COR-L47 (cell line): ENCODE data around the gene SLC13A3.

ENCODE experiments used
- DNase-seq: peaks from one replicate; lab custom pipeline; 2025; lab: John Stamatoyannopoulos, UW

Gene SLC13A3

DNA sequence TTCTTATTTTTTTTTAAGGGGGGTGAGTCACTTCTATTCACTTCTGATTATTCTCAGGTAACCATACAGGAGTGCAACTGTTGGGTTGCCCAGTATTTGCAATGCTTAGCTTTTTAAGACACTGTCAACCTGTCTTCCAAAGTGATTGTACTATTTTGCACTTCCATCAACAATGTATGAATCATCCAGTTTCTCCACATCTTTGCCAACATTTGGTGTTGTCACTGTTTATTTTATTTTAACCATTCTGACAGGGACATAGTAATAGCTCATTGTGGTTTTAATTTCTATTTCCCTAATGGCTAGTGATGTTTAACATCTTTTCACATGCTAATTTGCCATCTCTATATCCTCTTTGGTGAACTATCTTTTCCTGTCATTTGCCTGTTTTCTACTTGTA lies 1.4 kb upstream of the SLC13A3 start:
- DNase-seq, result no peak

DNA sequence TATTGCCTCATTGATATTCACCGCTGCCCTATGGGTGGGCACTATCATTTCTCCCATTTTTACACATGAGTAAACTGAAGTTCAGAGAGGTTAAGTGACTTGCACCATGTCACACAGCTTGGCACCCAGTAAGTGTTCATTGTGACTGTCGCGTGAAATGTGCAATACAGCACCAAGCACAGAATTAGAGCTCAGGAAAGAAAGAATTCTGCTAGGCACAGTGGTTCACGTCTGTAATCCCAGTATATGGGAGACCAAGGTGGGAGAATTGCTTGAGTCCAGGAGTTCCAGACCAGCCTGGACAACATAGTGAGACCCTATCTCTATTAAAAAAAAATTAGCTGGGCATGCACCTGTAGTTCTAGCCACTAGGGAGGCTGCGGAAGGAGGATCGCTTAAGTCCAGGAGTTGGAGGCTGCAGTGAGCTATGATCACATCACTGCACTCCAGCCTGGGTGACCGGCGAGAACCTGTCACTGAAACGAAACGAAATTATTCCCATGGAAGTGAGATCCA lies 626 bp downstream of the SLC13A3 start:
- no peak for DNase-seq

DNA sequence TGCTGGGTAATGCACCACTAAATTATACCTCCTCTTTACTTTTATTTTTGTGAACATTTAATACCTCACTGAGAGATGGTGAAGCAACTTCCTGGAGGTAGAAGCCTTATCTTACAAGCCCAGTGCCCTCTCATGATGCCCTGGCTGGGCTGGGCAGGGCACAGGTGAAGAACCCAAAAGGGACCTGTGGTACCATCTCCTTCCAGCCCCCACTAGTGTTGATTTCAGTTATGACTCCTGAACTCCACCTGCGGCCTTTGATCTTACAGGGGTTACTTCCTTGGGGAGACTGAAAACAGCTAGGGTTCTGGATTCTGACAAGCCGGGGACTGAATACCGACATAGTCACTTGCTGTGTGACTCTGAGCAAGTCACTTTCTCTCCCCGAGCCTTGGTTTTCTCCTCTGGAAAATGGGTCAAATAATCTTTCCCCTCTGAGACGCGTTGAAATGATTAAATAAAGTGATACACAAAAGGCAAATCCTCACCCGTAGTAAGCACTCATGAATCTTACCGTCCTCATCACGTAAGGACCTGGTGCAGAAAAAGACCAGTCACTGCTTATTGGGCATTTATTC lies 1.2 kb downstream of the SLC13A3 start:
- no peak for DNase-seq

GRCh38 chr20:46649650-46649949 lies 1.7 kb downstream of the SLC13A3 start:
- no peak for DNase-seq

GRCh38 chr20:46648903-46649649 lies 2.2 kb downstream of the SLC13A3 start:
- DNase-seq, result no peak

DNA sequence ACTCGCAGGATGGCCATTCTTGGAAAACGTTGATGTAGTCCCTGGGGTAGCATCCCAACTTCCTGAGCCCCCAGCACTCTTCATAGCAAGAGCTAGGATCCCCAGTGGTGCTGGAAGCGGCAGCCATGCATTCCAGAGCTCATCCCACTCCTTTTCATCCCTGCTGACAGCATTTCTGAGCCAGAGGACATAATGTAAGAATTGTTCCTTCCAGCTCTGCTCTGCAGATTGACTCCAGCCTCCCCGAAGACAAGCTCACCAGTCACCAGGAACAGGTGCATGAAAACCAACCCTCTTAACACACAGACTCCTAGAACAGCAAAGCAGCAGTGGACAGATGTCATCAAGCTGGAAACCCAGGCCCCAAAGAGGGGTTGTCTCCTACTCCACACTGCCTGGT lies 3.8 kb downstream of the SLC13A3 start:
- DNase-seq, result no peak

DNA sequence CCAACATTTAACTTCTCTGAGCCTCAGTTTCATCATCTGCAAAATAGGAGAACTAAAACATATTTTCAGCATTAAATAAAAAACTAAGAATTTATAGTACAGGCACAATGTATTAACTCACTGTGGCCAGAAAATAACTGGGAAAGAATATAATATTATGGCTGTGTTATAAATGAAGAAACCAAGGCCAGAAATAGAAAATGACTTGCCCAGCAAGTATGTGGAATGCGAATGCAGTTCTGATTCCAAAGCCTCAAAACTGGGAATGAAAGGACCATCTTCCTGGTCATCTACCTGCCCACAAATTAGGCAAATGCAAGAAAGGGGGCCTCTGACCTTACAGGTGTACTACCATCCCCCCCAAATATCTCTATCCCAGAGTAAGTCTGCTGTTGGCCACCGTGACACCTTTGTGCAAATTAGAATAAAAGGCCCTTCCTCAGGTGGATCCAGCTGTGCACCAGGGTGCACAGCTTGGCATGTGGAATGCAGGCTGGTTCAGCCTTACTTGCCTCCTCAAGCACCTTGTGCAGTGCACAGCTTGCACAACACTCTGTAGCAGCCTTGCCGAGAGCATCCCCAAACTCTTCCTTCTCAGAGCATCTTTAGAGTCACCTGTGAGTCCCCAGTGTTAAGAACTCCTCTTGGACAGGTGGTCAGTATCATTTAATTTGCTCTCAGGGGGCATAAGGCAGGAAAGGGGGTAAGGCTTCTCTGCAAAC lies 4.4 kb downstream of the SLC13A3 start:
- DNase-seq, result no peak

DNA sequence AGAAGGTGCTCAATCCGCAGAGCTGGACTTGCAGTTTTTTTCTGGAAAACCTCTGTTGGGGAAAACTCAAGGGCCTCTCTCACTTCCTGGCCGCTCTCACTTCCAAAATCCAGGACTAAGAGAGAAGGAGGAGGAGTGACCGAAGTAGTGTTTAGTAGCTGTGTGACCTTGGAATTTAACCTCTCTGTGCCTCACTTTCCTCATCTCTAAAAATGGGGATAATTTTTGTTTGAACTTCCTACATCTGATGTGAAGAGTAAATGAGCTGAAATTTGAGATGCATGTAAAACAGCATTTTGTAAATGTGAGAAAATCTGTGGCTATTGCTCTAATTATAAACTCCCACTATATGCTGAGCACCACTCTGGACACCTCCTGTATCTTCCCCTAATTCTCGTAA lies 5.1 kb downstream of the SLC13A3 start:
- DNase-seq, result no peak

DNA sequence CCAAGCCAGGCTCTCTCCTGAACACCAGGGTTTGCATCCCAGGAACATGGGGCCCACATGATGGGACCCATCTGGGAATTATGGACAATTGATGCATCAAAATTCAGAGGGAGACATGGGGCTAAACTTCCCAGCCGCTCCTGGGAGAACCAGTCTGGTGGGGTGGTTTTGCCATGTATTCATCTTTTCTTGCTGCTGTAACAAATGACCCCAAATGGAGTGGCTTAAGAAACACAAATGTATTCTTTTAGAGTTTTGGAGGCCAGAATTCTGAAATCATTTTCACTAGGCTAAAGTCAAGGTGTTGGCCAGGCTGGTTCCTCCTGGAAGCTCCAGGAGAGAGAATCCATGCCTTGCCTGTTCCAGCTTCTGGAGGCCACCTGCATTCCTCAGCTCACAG lies 6.5 kb downstream of the SLC13A3 start:
- no peak for DNase-seq

GRCh38 chr20:46644160-46644559 lies 7.1 kb downstream of the SLC13A3 start:
- DNase-seq, result no peak

GRCh38 chr20:46642969-46643343 lies 8.3 kb downstream of the SLC13A3 start:
- DNase-seq, result no peak

DNA sequence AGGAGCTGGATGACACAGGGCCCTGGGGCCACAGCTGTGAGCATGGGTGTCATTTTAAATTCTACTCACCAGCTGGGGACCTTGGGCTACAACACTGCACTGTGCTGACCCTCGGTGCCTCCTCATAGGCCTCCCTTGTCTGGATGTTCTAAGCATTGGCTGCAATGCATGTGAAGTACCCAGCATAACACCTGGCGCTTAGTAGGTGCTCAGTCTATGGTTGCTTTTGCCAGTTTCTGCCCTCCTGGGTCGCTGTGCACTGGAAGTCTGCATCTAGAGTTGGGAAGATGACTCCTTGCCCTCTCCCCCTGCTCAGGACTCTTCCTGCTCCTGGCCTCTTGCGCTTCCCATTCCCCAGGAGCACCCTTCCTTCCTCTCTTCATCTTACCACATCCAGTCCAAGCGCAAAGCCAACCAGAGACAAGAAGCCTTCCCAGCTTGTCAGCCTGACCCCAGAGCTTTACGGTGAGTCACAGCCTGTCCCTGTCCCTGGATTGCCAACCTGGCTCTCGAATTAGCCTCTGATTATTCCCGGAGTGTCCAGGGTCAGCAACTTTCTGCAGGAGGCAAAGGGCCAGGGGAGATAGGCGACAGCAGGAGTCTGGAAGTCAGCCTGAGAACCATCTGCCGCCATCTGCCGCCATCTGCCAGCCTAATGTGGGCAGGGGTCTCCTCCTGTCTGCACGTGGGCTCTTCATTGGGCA lies 8.8 kb downstream of the SLC13A3 start:
- DNase-seq, result no peak

- no peak for DNase-seq
Observed at GRCh38 chr20:46641424-46641823, 9.8 kb downstream of the SLC13A3 start.

DNA sequence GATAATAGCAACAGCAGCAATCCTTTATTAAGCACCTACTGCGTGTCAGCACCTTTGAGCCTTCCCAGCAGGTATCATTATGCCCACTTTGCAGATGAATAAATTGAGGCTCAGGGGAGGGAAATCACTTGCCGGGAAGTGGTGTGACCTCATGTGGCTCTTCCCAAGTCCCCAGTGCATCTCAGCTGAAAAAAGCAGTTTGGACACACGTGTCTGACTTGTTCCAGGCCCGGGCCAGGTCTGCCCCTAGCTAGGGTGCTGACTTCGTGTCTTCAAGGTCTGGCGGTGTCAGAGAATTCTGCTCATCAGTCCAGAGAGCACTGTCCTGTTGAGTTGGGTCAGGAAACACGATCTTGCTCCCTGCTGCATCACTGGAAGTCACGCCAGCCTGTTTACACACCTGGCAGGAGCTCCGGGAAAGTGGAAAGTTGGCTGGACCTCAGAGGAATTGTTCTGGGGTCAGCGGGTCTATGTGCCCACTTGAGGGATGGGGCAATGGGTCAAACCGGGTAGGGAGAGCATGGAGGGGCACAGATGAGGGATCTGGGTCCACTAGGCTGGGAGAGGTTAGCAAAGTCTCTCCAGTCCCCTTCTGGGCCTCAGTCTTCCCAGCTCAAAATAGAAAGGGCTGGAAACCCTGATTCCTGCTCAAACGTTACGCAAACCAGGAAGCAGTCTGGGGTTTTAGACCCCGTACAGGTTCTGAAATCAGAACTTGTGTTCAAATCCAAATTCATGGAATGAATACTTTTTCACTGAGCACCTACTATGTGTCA lies 10.5 kb downstream of the SLC13A3 start:
- DNase-seq, result no peak

DNA sequence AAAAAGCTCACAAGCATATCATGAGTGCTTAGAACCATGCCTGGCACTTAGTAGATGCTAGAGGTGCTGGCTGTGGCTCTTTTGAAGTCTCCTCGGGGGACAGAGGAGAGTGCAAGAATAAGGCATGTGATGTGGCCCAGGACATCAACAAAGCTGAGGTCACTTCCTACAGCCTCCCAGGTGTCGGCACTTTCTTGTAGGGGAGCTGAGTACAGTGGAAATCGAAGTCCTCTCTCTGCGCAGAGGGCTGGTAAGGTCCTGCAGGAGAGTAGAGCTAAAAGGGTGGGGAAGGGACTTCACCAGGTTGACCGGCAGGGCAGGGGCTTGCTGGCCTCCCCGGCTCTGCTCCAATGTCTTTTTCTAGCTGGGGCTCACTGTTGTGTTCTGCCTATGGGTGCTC lies 11.2 kb downstream of the SLC13A3 start:
- DNase-seq, result no peak

DNA sequence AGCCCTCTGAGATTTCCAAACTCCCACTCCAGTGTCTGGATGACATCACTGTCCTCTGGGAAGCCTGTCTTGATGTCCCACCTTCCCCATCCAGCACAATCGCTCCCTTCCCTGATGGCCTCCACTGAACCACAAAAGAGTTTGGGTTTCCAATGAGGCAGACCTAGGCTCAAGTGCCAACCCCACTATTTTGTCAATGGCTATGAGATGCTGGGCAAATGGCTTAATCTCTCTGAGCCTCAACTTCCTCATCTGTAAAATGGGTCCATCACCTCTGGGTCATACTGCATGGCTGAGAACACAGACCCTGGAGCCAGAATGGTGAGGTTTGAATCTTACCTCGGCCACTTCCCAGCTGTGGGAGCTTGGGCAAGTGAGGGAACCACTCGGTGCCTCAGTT lies 11.7 kb downstream of the SLC13A3 start:
- DNase-seq, result no peak

GRCh38 chr20:46638898-46639274 lies 12.4 kb downstream of the SLC13A3 start:
- no peak for DNase-seq

DNA sequence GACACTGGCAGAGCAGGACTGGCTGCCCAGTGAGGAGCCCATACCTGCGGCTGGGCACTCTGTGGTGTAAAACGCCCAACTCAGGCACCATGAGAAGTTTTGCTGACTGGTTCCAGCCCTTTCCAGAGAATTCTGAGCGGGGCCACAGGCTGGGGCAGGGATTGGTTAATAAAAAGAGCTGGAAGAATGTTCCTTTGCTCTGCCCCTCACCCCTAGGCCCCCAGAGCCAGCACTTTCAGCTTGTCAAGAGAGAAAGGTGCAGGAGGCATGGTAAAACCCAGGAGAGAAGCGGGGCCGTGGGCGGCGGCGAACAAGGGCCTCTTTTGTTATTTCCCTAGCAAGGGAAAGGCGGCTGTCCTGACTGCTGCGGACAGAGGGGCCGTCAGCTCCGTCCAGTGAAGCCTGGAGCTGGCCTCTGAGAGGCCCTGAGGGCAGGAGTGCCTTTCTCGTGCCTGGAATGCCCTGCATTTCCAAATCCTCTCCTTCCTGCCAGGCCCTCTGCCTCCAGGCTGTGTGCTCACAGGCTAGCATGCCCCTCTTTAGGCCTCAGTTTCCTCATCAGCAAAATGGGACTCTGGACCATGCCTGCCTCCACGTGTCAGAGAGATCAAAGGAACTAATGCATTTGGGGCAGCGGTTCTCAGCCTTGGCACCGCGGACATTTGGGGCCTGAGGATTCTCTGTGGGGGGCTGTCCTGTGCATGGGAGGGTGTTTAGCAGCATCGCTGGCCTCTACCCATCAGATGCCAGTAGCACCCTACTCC lies 12.9 kb downstream of the SLC13A3 start:
- DNase-seq, result no peak

DNA sequence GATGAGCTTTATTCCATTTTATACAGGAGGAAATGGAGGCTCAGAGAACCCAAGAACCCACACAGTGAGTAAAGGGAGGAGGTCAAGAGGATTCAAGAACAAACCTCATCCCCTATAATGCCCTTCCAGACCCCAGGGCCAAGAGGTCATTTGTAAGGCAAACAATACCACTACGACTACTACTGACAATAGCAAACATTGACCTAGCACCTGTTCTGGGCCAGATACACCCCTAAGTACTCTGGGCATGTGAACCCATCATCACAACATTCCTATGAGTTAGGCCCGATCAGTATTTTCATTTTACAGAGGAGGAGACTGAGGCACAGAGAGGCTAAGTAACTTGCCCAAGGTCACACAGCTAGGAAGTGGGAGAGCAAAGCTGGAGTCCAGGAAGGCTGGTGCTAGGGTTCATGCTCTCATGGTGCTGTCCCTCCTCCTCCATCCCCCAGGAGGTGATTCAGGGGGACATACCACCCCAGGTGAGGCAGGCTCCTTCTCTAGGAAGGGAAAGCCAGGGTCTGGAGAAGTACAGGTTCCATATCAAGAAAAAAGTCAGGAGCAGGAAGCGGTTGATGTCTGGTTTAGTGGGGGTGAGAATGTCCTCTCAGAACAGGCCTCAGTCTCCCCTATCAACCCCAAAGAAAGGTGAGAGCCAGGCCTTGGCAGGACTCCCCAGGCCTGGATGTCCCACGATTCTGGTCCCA lies 13.7 kb downstream of the SLC13A3 start:
- no peak for DNase-seq

- DNase-seq, result no peak
Observed at GRCh38 chr20:46637020-46637419, 14.2 kb downstream of the SLC13A3 start.

DNA sequence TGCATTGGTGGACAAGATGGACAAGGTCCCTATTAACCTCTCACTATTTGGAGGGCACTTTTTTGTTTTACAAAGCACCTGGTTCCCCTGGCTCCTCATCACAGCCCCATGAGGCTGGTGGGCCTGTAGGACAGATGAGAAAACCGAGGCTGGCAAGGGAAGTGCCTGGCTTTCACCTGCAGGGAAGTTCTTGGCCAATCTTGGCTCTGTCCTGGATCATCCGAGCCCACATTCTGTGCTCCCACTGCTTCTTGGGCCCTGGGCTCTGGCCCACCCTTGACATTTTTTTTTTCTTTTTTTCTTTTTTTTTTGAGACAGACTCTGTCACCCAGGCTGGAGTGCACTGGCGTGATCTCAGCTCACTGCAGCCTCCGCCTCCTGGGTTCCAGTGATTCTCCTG lies 14.7 kb downstream of the SLC13A3 start:
- DNase-seq, result no peak
